HG03066 (cell line): Measurements from ENCODE around the gene SLC39A9.
A peak's percentile ranks its signal among the peaks of the same experiment; 100 is the strongest.
"Not testable (repeated sequence)": the region's sequence is repeated elsewhere in the genome, so short reads cannot be mapped to it uniquely, and the experiment has no call there.

ENCODE experiments used
- ATAC-seq: cut with Tn5 transposase; IDR thresholded peaks from one replicate; pipeline ENCODE4 v1.9.1; 2021; ENCODE audit warnings: low read depth; ENCODE audit not compliant: unreplicated experiment

Gene SLC39A9

DNA sequence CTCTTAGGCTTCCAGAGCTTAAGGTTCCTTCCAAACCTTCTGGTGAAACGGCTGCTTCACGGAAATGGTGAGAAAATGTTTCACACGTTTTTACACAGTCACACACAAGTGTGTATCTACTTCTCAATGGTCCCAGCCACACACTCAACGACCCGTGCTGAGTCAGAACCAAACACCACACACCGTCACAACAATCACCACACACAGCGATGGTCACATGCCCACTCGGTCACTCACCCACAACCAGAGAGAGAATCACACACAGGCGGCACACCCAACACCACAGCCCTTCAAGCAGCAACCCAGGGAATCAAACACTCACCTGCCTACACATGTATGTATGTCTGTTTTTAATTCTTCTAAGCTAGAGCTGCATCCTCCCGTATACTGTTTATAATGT, 73.4 kb downstream of the SLC39A9 start:
- ATAC-seq: no peak

DNA sequence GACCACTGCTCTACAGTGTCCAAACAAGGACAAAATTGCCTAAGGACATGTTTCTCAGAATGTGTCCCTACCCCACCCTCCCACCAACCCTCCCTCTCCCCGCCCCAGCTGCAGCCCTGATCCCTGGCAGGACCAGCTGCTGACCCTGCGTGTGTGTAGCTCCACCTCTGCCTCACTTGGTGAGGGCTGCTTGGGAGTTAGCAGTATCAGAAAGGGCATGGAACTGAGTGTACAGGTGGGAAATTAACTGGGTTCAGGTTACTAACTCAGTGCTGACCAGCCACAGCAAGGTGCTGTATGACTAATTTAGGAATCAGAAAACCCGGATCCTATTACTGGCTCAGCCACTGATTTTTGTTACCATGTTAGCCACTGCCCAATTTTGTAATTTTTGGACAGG, 74.8 kb downstream of the SLC39A9 start:
- no peak for ATAC-seq

GRCh38 chr14:69473946-69474345, 75.5 kb downstream of the SLC39A9 start:
- no peak for ATAC-seq

- no peak for ATAC-seq
These were observed 76.8 kb downstream of the SLC39A9 start for GRCh38 chr14:69475194-69475818.

GRCh38 chr14:69476824-69477450, 78.4 kb downstream of the SLC39A9 start:
- not testable (repeated sequence) for ATAC-seq

- ATAC-seq: not testable (repeated sequence)
These were observed 79.6 kb downstream of the SLC39A9 start for GRCh38 chr14:69478055-69478454.

DNA sequence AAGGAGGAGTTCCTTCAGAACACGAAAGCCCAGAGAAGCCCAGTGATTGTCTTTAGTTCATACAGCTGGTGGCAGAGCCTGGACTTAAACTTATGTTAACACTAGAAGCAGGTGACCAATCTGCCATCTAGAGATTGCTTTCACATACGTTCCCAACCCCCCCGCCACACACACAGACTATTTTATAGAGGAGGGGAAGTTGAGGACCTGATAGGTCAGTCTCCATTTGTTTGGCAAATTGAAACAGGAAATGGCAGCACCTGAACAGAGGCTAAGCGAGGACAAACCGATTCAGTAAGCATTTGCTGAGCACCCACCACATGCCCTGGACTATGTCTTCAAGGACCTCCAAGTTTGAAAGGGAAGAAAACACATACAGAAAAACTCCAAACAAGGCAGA, 81.2 kb downstream of the SLC39A9 start:
- ATAC-seq: no peak

- ATAC-seq: no peak
These were observed 81.6 kb downstream of the SLC39A9 start for GRCh38 chr14:69480136-69480535.

- ATAC-seq: peak; percentile 96
These were observed 83.5 kb downstream of the SLC39A9 start for GRCh38 chr14:69481815-69482568.

- no peak for ATAC-seq
These were observed 85.4 kb downstream of the SLC39A9 start for GRCh38 chr14:69483765-69484443.

GRCh38 chr14:69484444-69485314, 86.2 kb downstream of the SLC39A9 start, which contains the start of gene PLEKHD1:
Gene PLEKHD1 (plus strand): TSS chr14:69484728. CDS start chr14:69484966, 238 bp downstream.
- no peak for ATAC-seq

- ATAC-seq: no peak
These were observed 86.8 kb downstream of the SLC39A9 start for GRCh38 chr14:69485315-69485660.

DNA sequence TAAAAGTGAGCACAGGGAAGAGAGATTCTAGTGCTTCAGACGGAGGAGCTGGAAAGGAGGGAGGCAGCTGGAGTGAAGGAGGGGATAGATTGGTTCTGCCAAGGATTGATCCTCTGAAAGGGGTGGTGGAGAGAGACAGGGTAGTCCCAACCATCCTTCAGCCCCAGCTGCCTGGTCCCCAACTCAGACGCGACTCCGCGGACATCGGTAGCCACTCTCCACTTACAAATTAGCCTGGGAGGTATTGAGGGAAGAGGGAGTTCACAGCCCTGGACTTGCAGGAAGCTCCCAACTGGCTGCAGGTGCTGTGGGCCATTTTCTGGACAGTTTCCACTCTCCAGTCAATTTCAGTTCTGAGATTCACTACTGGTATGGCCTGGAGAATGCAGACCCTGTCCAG, 87.2 kb downstream of the SLC39A9 start:
- ATAC-seq: no peak

DNA sequence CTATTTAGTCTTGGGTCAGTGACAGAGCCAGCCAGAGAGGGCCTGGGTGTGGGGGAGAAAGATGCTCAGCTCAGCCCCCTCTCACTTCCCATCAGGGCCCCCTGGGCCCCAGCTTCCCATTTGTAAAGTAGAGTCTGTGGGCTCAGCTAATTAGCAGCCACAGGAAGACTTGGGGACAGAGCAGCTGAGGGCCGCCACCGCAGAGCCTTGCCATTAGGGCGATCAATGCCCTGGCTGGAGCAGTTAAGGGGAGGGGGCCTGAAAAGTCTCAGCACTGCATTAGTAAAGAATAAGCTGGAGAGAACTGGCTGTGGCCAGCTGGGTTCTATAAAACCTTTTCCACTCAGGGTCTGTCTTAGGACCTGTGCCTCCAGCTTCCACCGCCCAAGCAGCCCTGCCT, 88.7 kb downstream of the SLC39A9 start:
- no peak for ATAC-seq

DNA sequence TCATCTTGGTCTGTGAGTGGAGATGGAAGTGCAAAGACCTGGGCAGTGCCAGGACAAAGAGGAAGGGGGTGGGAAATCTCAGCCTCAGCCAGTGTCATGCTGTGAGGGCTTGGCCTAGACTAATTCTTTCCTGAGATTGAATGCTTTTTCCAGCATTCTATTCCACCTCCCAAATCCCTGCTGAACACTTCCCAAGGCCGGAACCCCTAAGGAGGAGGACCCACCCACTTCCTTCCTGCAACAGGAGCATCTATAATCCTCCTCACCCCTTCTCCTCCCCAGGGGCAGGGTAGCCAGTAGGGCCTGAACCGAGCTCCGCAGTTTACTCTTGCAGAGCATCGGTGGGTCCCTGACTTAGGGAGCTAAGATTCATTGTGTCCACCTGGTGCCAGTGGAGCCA, 89.3 kb downstream of the SLC39A9 start:
- no peak for ATAC-seq

- no peak for ATAC-seq
These were observed 91.0 kb downstream of the SLC39A9 start for GRCh38 chr14:69489495-69489894.

- ATAC-seq: no peak
These were observed 91.9 kb downstream of the SLC39A9 start for GRCh38 chr14:69490219-69490918.

DNA sequence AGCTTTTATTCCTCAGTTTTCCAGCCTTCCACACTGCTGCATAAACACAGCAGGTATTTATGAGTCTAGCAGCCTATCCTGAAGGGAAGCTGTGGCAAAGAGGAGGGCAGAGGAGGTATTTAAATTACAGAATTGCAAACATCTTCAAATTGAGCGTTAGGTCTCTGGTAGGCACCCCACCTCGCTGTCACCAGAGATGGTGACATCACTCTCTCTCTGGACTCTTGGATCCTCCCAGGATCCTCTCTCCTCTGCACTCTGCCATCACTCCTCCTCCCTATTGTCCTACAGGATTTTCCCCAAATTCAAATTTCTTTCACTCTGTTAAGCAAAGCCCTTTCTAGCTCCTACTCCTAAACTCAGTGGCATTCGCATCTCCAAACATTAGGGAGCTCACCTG, 92.7 kb downstream of the SLC39A9 start:
- no peak for ATAC-seq

- ATAC-seq: no peak
These were observed 94.5 kb downstream of the SLC39A9 start for GRCh38 chr14:69493038-69493437.

GRCh38 chr14:69493791-69494190, 95.3 kb downstream of the SLC39A9 start:
- no peak for ATAC-seq
